H1 (cell line): Measurements from ENCODE around the gene SSC5D. TPM values are rescaled to one million over a fixed set of nuclear protein-coding genes. Genes with fewer than 3 reads are reported as not detected.

Source experiments
- CBX5 ChIP-seq: fragments of 300-800, 300-1000 bp; sonication (generic); IDR thresholded peaks from 2 replicates; pipeline ENCODE4 v1.7.1; 2016; ENCODE audit warnings: antibody characterized with exemption, low read length, low read depth
- polyA plus RNA-seq, 7 experiments: library from polyadenylated mRNA; depleted of rRNA in 3 of 7; stranded (reverse) in 5 of 7; unstranded in 2 of 7; fragments of >200 nt in 5 of 7; fragments of 200-250 nt in 2 of 7; gene quantifications; 1 replicate in 5 of 7; 2 replicates in 1 of 7; 4 replicates in 1 of 7; pipeline versions ENCODE4 v1.2.1 to v1.2.3, GENCODE V29; 2011 to 2013; ENCODE audit warnings: missing spikeins in 2 of 7, mixed read lengths in 2 of 7
- total RNA-seq: library from RNA; stranded (reverse); fragmentation: NEBNext Ultra II Directional; extraction: Animal tissue kit (Norgen Biotek cat#: 25700); gene quantifications from 2 replicates; pipeline ENCODE4 v1.2.1, GENCODE V29; 2021

SSC5D gene
- total and polyA plus RNA-seq, 2 of the 8 experiments (the other 6 are each of a cell fraction or from before 2014, with no cell fraction given): 0.39 to 1.7 TPM

- TF ChIP-seq CBX5: no peak
These were observed 26.1 kb upstream of the SSC5D start (continued) for GRCh38 chr19:55461974-55462626.
